H9 (cell line): ENCODE data around the gene DISP3. TPM values are rescaled to one million over a fixed set of nuclear protein-coding genes. Genes with fewer than 3 reads are reported as not detected.

ENCODE experiments used
- DNase-seq: peaks from one replicate; pipeline ENCODE4 v3.0.0-alpha.2; 2017
- H2AFZ ChIP-seq: one replicate; pipeline ENCODE4 v1.6.1; 2013; ENCODE audit warnings: mild to moderate bottlenecking, low read length, control low read depth, moderate library complexity
- H2AK5ac ChIP-seq: 2 replicates; pipeline ENCODE4 v1.6.1; 2013; ENCODE audit warnings: low read length, control low read depth, mixed read lengths; ENCODE audit not compliant: insufficient read length
- H2BK120ac ChIP-seq: one replicate; pipeline ENCODE4 v1.6.1; 2013; ENCODE audit warnings: low read depth, mild to moderate bottlenecking, low read length, control low read depth, inconsistent platforms; ENCODE audit not compliant: poor library complexity, severe bottlenecking
- H2BK12ac ChIP-seq: 2 replicates; pipeline ENCODE4 v1.6.1; 2013; ENCODE audit warnings: low read length, control low read depth, mixed read lengths, low read depth; ENCODE audit not compliant: insufficient read length
- H2BK15ac ChIP-seq: 2 replicates; pipeline ENCODE4 v1.6.1; 2013; ENCODE audit warnings: low read depth, low read length, control low read depth
- H2BK20ac ChIP-seq: one replicate; pipeline ENCODE4 v1.6.1; 2013; ENCODE audit warnings: low read depth, mild to moderate bottlenecking, low read length, control low read depth, inconsistent platforms; ENCODE audit not compliant: poor library complexity, severe bottlenecking
- H2BK5ac ChIP-seq: 2 replicates; pipeline ENCODE4 v1.6.1; 2013; ENCODE audit warnings: low read length, control low read depth, mixed read lengths; ENCODE audit not compliant: insufficient read length
- H3K14ac ChIP-seq: 2 replicates; pipeline ENCODE4 v1.6.1; 2013; ENCODE audit warnings: low read length, control low read depth; ENCODE audit not compliant: insufficient read depth
- H3K18ac ChIP-seq: 2 replicates; pipeline ENCODE4 v1.6.1; 2013; ENCODE audit warnings: low read depth, mild to moderate bottlenecking, mixed read lengths, low read length, control low read depth; ENCODE audit not compliant: insufficient read length
- H3K23ac ChIP-seq: 2 replicates; pipeline ENCODE4 v1.6.1; 2013; ENCODE audit warnings: low read length, control low read depth, mixed read lengths, low read depth; ENCODE audit not compliant: insufficient read length
- H3K23me2 ChIP-seq: 2 replicates; pipeline ENCODE4 v1.6.1; 2013; ENCODE audit warnings: low read depth, mild to moderate bottlenecking, mixed read lengths, low read length, control low read depth; ENCODE audit not compliant: insufficient read length, poor library complexity, severe bottlenecking
- H3K27ac ChIP-seq: 2 replicates; pipeline ENCODE4 v1.5.1; 2013; ENCODE audit warnings: low read length, control low read depth, mixed read lengths, low read depth; ENCODE audit not compliant: insufficient read length
- H3K27me3 ChIP-seq: 2 replicates; pipeline ENCODE4 v1.6.1; 2013; ENCODE audit warnings: low read length, control low read depth, inconsistent platforms; ENCODE audit not compliant: insufficient read depth
- H3K4ac ChIP-seq: 2 replicates; pipeline ENCODE4 v1.6.1; 2013; ENCODE audit warnings: low read depth, mild to moderate bottlenecking, control low read depth, inconsistent platforms, low read length, moderate library complexity
- H3K4me1 ChIP-seq: 2 replicates; pipeline ENCODE4 v1.6.1; 2013; ENCODE audit warnings: low read length, control low read depth, inconsistent platforms; ENCODE audit not compliant: insufficient read depth
- H3K4me2 ChIP-seq: 2 replicates; pipeline ENCODE4 v1.6.1; 2013; ENCODE audit warnings: low read length, control low read depth, mixed read lengths; ENCODE audit not compliant: insufficient read length, insufficient read depth
- H3K56ac ChIP-seq: 2 replicates; pipeline ENCODE4 v1.6.1; 2013; ENCODE audit warnings: low read depth, mild to moderate bottlenecking, mixed read lengths, low read length, control low read depth; ENCODE audit not compliant: insufficient read length
- H3K79me1 ChIP-seq: 2 replicates; pipeline ENCODE4 v1.6.1; 2013; ENCODE audit warnings: low read depth, mild to moderate bottlenecking, moderate library complexity, low read length, control low read depth, inconsistent platforms; ENCODE audit not compliant: insufficient read depth, poor library complexity, severe bottlenecking
- H3K79me2 ChIP-seq: 2 replicates; pipeline ENCODE4 v1.6.1; 2013; ENCODE audit warnings: low read length, control low read depth, inconsistent platforms; ENCODE audit not compliant: insufficient read depth
- H3K9ac ChIP-seq: 2 replicates; pipeline ENCODE4 v1.6.1; 2013; ENCODE audit warnings: low read length, control low read depth, mixed read lengths; ENCODE audit not compliant: insufficient read length; ENCODE audit errors: extremely low read depth
- H3K9me3 ChIP-seq: one replicate; pipeline ENCODE4 v1.6.1; 2013; ENCODE audit warnings: low read depth, low read length, inconsistent platforms; ENCODE audit not compliant: control insufficient read depth
- H3T11ph ChIP-seq: one replicate; pipeline ENCODE4 v1.6.1; 2013; ENCODE audit warnings: mild to moderate bottlenecking, low read length, control low read depth, inconsistent platforms
- H4K20me1 ChIP-seq: one replicate; pipeline ENCODE4 v1.6.1; 2013; ENCODE audit not compliant: control insufficient read depth, insufficient read length, insufficient read depth
- H4K5ac ChIP-seq: 2 replicates; pipeline ENCODE4 v1.6.1; 2013; ENCODE audit warnings: low read depth, mild to moderate bottlenecking, mixed read lengths, low read length, control low read depth; ENCODE audit not compliant: insufficient read length
- H4K8ac ChIP-seq: replicated peaks from 2 replicates; pipeline ENCODE4 v1.6.1; 2013; ENCODE audit warnings: low read length, control low read depth, mixed read lengths, low read depth; ENCODE audit not compliant: insufficient read length
- H4K91ac ChIP-seq: 2 replicates; pipeline ENCODE4 v1.6.1; 2013; ENCODE audit warnings: low read depth, mild to moderate bottlenecking, moderate library complexity, mixed read lengths, low read length, control low read depth; ENCODE audit not compliant: insufficient read length
- H3K27ac Mint-ChIP-seq, 3 experiments: 2 replicates in 2 of 3; 3 replicates in 1 of 3; pipeline ENCODE4 v1.8.0; 2020 to 2021; ENCODE audit warnings: mixed read lengths in 3 of 3, mild to moderate bottlenecking in 1 of 3, moderate library complexity in 1 of 3
- H3K27me3 Mint-ChIP-seq: 2 replicates; pipeline ENCODE4 v1.8.0; 2021; ENCODE audit warnings: low read depth, mild to moderate bottlenecking, moderate library complexity, mixed read lengths
- H3K36me3 Mint-ChIP-seq, 3 experiments: 2 replicates in 2 of 3; 3 replicates in 1 of 3; pipeline ENCODE4 v1.8.0; 2020 to 2021; ENCODE audit warnings: low read depth in 3 of 3, mixed read lengths in 3 of 3; ENCODE audit not compliant: insufficient read depth in 1 of 3
- H3K4me1 Mint-ChIP-seq, 2 experiments: 2 replicates each; pipeline ENCODE4 v1.8.0; 2020; ENCODE audit warnings: mixed read lengths in 2 of 2
- H3K4me3 Mint-ChIP-seq, 2 experiments: 2 replicates in 1 of 2; 3 replicates in 1 of 2; pipeline ENCODE4 v1.8.0; 2020 to 2021; ENCODE audit warnings: mild to moderate bottlenecking in 2 of 2, mixed read lengths in 2 of 2, moderate library complexity in 1 of 2
- H3K9me3 Mint-ChIP-seq, 2 experiments: 2 replicates in 1 of 2; 3 replicates in 1 of 2; pipeline ENCODE4 v1.8.0; 2020; ENCODE audit warnings: mild to moderate bottlenecking in 2 of 2, mixed read lengths in 2 of 2, moderate library complexity in 1 of 2
- CTCF ChIP-seq: fragments of 200-600 bp; sonication (generic); conservative IDR thresholded peaks from 3 replicates; pipeline ENCODE4 v1.8.0; 2021; ENCODE audit warnings: antibody characterized with exemption, mild to moderate bottlenecking
- WGBS: extraction: QIAGEN DNeasy Blood & Tissue Kit; methylation state at CpG from one replicate; pipeline ENCODE4 v1.1.7; 2013; ENCODE audit warnings: missing lambda C conversion rate, low lambda C conversion rate, mixed read lengths; ENCODE audit not compliant: insufficient read length; ENCODE audit errors: extremely low coverage; 5-methylcytosine and 5-hydroxymethylcytosine counted together
- total RNA-seq: library from RNA; stranded (reverse); gene quantifications from 2 replicates; pipeline ENCODE4 v1.2.1, GENCODE V29; 2021

Gene DISP3
- total RNA-seq, 1 experiment from 2014 or later, result 3.5 TPM

- Histone ChIP-seq H2BK15ac (no peak overlapping the region), H3K79me2 (no peaks in the 10 kb centered on the region), H2BK12ac (no peak overlapping the region), H4K91ac (no peak overlapping the region), H3K27me3 (no peaks in the 10 kb centered on the region), H3K9me3 (no peaks in the 10 kb centered on the region), H3K14ac (no peak overlapping the region; the same call in 1 of the 2 replicates), H4K5ac (no peak overlapping the region), H3K79me1 (no peaks in the 10 kb centered on the region), H4K8ac (no peak overlapping the region), H3K4ac (no peak overlapping the region; the same call in 1 of the 2 replicates), H3T11ph (no peak overlapping the region), H3K9ac (no peak overlapping the region), H2BK5ac (no peak overlapping the region), H2AK5ac (no peak overlapping the region), H3K23ac (no peak overlapping the region), H2BK120ac (no peak overlapping the region), H3K4me1 (no peaks in the 10 kb centered on the region), H3K27ac (no peak overlapping the region), H2AFZ (no peak overlapping the region), H3K4me2 (no peak overlapping the region), H3K23me2 (no peaks in the 10 kb centered on the region), H3K18ac (no peak overlapping the region), H4K20me1 (no peaks in the 10 kb centered on the region), H2BK20ac (no peak overlapping the region), H3K56ac (no peak overlapping the region)
- no peak for DNase-seq
- no CpG with 5 or more reads among the region's 8 CpGs for WGBS
- H3K9me3 Mint-ChIP-seq, result no peaks in the 10 kb centered on the region
- no peaks in the 10 kb centered on the region for H3K27me3 Mint-ChIP-seq
- H3K4me1 Mint-ChIP-seq, result peaks cover 10% of the 10 kb centered on the region in 2 experiments
- H3K4me3 Mint-ChIP-seq, result no peak overlapping the region
- no peak for TF ChIP-seq CTCF
- peak overlapping the region in 1 of 3 experiments; percentile 58; a peak in 2 of 7 replicates for H3K27ac Mint-ChIP-seq
- H3K36me3 Mint-ChIP-seq, result peaks cover 0 to 8% (median 2%) of the 10 kb centered on the region in 3 experiments; a peak in 4 of 7 replicates
Observed at GRCh38 chr1:11522400-11523235, 43.7 kb downstream of the DISP3 start.
